Muscle of back (tissue), 11 donors: Measurements from ENCODE around the gene DMRT1. TPM values are rescaled to one million over a fixed set of nuclear protein-coding genes. Genes with fewer than 3 reads are reported as not detected.
"Not testable (repeated sequence)": the region's sequence is repeated elsewhere in the genome, so short reads cannot be mapped to it uniquely, and the experiment has no call there.

Experiments
- DNase-seq, 3 donors: peaks; one replicate each; pipeline versions ENCODE4 v3.0.0 to v3.0.0-alpha.2; 2013
- polyA plus RNA-seq, 10 donors: library from polyadenylated mRNA; unstranded; fragments of 120-200 nt; gene quantifications; one replicate each; pipeline ENCODE4 v1.2.1, GENCODE V29; 2013; ENCODE audit not compliant: insufficient read length in 10 of 10

Gene DMRT1
- polyA plus RNA-seq, 10 donors = 0.13 to 0.19 (median 0.16) TPM; not detected in 7

- no peak for DNase-seq
Observed at GRCh38 chr9:859251-859650, 17.8 kb downstream of the DMRT1 start.

DNA sequence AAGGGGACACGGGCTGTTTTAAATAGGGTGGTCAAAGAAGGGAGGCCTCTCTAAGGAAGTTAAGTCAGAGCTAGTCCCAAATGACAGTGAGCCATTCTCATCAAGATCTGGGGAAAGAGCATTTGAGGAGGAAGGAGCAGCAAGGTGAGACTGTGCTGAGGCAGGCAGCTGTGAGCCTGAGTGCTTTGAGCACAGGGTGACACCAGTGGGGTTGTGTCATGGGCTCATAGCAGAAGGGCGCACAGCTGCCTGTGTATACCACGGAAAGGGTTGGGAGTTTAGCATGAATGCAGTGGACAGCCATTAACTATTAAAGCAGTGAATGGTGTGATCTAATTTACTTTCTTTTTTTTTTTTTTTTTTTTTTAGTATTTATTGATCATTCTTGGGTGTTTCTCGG, 19.2 kb downstream of the DMRT1 start:
- DNase-seq = no peak

GRCh38 chr9:861525-861924, 20.0 kb downstream of the DMRT1 start:
- DNase-seq = not testable (repeated sequence)

- no peak for DNase-seq
Observed at GRCh38 chr9:875119-875962, 33.8 kb downstream of the DMRT1 start.

DNA sequence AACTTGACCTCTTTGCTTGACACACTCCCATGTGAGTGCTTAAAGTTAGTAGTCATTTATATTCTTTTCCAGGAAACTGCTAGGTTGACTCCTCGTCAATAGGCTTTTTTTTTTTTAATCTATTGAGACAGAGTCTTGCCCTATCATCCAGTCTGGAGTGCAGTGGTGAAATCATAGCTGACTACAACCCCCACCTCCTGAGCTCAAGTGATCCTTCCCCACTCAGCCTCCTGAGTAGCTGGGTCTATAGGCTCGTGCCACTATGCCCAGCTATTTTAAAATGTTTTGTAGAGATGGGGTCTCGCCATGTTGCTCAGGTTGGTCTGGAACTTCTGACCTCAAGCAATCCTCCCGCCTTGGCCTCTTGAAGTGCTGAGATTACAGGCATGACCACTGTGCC, 34.9 kb downstream of the DMRT1 start:
- no peak for DNase-seq

DNA sequence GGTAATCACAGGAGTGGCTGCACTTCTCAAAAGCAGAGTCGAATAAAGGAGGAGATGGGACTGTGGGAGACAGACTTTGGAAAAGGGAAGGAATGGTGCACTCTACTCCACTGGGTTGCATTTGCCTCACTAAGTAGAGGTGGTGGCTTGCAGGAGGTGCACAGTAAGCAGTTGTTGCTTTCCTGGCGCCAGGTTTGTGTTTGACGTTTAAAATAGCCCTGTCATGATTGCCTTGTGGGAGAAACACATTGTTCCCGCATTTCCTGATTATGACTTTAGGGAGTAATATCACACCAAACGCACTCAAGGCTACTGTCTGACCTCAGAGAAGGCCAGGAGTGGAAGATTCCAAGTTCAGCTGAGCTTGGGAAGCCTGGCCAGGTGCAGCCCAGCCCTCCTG, 36.7 kb downstream of the DMRT1 start:
- DNase-seq = no peak

DNA sequence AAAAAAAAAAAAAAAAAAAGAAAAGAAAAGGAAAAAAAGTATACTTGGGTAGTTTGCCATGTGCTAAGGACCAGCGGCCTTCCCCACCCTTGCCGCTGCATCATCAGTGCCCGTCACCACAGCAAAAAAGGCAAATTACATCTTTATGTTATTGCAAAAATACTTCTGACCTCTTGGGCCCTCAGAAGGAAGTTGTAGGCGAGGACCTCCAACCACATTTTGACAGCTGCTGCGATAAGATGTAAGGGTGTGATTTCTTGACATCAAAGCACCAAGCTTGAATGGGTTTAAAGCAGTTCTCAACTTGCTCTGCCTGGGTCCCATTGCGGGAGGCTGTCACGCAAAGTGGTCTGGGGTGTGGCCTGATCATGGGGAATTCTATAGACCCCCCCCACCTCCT, 39.2 kb downstream of the DMRT1 start:
- no peak for DNase-seq

DNA sequence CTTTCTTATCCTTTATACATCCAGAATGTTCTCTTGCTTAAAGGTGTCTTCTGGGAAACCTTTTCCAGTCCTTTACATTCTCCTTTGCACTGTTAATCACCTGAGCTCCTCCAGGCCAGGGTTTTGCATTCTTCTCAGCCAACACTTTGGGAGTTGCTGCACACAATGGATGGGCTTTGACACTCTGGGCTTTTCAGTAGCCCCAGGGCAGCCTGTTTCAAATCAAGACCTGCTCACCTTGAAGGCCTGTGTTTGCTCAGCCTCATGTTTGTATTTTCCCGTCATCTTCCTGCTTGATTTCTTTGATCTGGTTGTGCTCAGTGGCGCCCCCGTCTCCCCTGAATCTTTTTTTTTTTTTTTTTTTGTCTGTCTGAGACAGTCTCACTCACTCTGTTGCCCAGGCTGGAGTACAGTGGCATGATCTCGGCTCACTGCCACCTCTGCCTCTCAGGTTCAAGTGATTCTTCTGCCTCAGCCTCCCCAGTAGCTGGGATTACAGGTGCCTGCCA, 41.0 kb downstream of the DMRT1 start:
- no peak for DNase-seq

DNA sequence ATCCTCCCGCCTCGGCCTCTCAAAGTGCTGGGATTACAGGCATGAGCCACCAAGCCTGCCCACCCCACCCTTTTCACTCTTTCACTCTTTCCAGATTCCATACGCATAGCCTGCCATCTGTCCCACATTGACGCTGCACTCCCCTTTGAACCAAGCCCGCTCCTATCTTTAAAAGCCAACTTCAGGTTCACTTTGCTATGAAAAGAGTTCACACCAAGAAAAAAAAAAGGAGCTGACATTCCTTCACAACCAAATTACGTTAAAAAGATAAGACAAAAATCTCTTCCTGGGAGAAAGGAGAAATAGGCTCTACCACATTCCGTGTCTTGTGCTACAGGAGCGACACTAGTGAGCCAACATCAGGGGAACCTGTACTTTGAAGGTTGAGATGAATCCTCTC, 41.5 kb downstream of the DMRT1 start:
- DNase-seq = no peak

GRCh38 chr9:886886-887285, 45.4 kb downstream of the DMRT1 start:
- DNase-seq = no peak

GRCh38 chr9:892123-892522, 50.6 kb downstream of the DMRT1 start:
- DNase-seq = no peak

GRCh38 chr9:893115-893514, 51.6 kb downstream of the DMRT1 start:
- no peak for DNase-seq

DNA sequence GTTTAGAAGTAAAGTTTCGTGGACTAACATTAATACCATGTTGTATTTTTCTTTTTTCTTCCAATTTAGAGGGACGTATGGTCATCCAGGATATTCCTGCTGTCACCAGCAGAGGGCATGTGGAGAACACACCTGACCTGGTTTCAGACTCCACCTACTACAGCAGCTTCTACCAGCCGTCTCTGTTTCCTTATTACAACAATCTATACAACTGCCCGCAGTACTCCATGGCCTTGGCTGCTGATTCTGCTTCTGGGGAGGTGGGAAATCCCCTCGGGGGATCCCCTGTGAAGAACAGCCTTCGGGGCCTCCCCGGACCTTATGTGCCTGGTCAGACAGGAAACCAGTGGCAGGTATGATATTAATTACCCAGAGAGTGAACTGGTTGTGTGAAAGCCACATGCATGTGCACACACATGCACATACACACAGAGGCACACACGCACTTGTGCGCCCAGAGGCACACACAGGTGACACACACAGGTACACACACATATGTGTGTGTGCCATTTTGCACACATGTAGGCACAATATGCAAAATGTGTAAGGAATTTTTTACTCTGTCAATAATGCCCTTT, 52.4 kb downstream of the DMRT1 start:
- peak; percentile 33 to 78 (median 67) for DNase-seq

GRCh38 chr9:899440-900184, 58.1 kb downstream of the DMRT1 start:
- peak in 1 of 3 donors; percentile 13 for DNase-seq

GRCh38 chr9:903886-904285, 62.4 kb downstream of the DMRT1 start:
- no peak for DNase-seq

GRCh38 chr9:905906-906305, 64.4 kb downstream of the DMRT1 start:
- DNase-seq = no peak

- no peak for DNase-seq
Observed at GRCh38 chr9:908536-909205, 67.2 kb downstream of the DMRT1 start.

- DNase-seq = no peak
Observed at GRCh38 chr9:911005-911404, 69.5 kb downstream of the DMRT1 start.

DNA sequence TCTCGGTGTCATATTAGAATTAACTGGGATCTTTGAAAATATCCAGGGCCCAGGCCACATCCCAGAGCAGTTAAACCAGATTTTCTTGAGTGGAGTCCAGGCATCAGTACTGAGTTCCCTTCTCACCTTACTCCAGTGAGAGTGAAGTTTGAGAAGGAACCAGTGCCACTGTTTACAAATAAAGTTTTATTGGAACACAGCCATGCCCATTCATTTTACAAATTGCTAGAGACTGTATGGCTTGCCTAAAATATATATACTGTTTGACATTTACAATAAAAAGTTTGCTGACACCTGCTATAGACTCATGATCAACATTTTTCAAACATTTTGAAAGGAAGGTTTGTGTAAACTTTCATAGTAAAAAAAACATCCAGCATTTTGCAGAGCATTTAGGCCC, 71.3 kb downstream of the DMRT1 start:
- no peak for DNase-seq

GRCh38 chr9:913526-913925, 72.0 kb downstream of the DMRT1 start:
- DNase-seq = not testable (repeated sequence)

- DNase-seq = no peak
Observed at GRCh38 chr9:917730-918129, 76.2 kb downstream of the DMRT1 start.

DNA sequence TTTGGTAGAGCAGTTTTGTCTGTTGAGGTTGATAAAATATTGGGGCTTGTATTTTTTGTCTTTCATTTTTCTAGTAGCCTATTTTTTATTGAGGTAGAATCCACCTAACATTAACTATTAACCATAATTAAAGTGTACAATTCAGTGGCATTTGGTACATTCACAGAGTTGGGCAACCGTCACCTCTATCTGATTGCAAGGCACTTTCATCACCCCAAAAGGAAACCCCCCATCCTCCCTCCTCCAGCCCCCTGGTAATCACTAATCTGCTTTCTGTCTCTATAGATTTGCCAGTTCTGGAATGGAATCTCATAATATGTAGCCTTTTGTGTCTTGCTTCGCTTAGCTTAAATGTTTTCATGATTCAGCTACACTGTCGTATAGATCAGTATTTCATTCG, 79.4 kb downstream of the DMRT1 start:
- DNase-seq = no peak
